Subcutaneous adipose tissue (tissue), 4 donors: ENCODE measurements around the gene ADORA1. TPM values are rescaled to one million over a fixed set of nuclear protein-coding genes. Genes with fewer than 3 reads are reported as not detected.

Source experiments
- total RNA-seq, 4 donors: library from RNA; depleted of rRNA; stranded (reverse); fragments of >200 nt; gene quantifications; one replicate each; pipeline ENCODE4 v1.1.0, GENCODE V29; 2016
- TF ChIP-seq, protein P1 (sequence below): fragments of 450-650 bp; IDR thresholded peaks from one replicate; pipeline ENCODE4 v1.5.1; 2016; ENCODE audit warnings: low read depth, mild to moderate bottlenecking, control low read depth, antibody characterized with exemption, moderate library complexity

The ADORA1 gene
- total RNA-seq, 4 donors from 2014 or later, result 0.33 to 8.3 (median 0.90) TPM

- TF ChIP-seq, protein P1, sequence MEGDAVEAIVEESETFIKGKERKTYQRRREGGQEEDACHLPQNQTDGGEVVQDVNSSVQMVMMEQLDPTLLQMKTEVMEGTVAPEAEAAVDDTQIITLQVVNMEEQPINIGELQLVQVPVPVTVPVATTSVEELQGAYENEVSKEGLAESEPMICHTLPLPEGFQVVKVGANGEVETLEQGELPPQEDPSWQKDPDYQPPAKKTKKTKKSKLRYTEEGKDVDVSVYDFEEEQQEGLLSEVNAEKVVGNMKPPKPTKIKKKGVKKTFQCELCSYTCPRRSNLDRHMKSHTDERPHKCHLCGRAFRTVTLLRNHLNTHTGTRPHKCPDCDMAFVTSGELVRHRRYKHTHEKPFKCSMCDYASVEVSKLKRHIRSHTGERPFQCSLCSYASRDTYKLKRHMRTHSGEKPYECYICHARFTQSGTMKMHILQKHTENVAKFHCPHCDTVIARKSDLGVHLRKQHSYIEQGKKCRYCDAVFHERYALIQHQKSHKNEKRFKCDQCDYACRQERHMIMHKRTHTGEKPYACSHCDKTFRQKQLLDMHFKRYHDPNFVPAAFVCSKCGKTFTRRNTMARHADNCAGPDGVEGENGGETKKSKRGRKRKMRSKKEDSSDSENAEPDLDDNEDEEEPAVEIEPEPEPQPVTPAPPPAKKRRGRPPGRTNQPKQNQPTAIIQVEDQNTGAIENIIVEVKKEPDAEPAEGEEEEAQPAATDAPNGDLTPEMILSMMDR, result no peak
Measured at GRCh38 chr1:203169770-203170520, 42.4 kb downstream of the ADORA1 start.

- TF ChIP-seq, protein P1, result no peak
Measured at GRCh38 chr1:203170625-203171330, 43.3 kb downstream of the ADORA1 start.

DNA sequence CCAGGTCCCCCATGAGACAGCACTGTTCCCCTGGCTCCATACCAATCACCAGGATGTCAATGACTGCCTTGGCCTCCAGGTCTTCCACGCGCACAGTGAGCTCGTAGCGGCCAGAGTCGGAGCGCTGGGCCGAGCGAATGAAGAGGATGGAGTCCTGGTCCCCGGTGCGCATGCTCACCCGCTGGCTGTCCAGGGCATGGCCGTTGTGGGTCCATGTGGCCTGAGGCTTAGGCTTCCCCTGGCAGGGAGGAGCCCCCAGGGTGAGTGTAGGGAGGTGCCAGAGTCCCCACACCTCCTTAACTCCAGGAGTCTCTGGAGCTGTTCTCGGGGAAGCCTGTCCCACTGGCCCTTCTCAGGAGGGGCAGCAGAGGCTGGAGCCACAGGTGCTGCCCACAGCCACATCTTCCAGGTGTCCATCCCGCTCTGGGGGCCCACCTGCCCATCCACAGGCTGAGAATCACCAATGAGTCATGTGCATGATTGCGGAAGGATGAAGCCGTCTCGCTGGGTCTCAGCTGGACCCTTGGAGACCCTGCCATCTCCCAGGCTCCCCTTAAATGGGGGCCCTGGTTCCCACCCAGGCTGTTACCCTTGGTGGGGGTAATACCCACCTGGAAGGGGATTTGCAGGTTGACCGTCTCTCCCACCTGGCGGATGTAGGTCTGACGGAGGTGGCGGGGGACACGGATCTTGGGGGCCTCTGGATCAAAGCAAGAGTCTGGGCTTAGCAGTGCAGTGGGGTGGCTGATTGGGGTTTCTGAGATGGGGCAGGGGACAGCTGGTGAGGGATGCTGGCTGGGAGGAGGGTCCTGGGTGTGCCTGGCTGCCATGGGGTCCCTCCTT, 44.0 kb downstream of the ADORA1 start:
- TF ChIP-seq, protein P1, result no peak

- TF ChIP-seq, protein P1, result no peak
Measured at GRCh38 chr1:203172184-203173010, 44.9 kb downstream of the ADORA1 start.

GRCh38 chr1:203173011-203173555, 45.6 kb downstream of the ADORA1 start:
- TF ChIP-seq, protein P1, result no peak

GRCh38 chr1:203173566-203173965, 46.0 kb downstream of the ADORA1 start:
- TF ChIP-seq, protein P1, result no peak
